Astrocyte (in vitro differentiated cells and primary cell): Measurements from ENCODE around the gene PIH1D2.

ENCODE experiments used
- CTCF ChIP-seq: IDR thresholded peaks from 2 replicates; pipeline ENCODE4 v1.5.1; 2011; ENCODE audit warnings: low read depth, mild to moderate bottlenecking, inconsistent platforms, low read length, moderate library complexity; ENCODE audit not compliant: insufficient read depth
- EZH2 ChIP-seq: IDR thresholded peaks from 2 replicates; pipeline ENCODE4 v1.6.1; 2012; ENCODE audit warnings: mild to moderate bottlenecking, low read length, inconsistent platforms; ENCODE audit not compliant: insufficient read depth

- TF ChIP-seq CTCF: no peak
- no peak for TF ChIP-seq EZH2
Observed at GRCh38 chr11:112050721-112051120, 23.1 kb downstream of the PIH1D2 start.
